GM19099 (cell line): ENCODE results near the gene ZNF133.

Experiments used
- POLR2A ChIP-seq: IDR thresholded peaks from 3 replicates; pipeline ENCODE4 v1.6.1; 2011; ENCODE audit warnings: low read depth; ENCODE audit not compliant: insufficient read length; ENCODE audit errors: extremely low read depth

The ZNF133 gene

DNA sequence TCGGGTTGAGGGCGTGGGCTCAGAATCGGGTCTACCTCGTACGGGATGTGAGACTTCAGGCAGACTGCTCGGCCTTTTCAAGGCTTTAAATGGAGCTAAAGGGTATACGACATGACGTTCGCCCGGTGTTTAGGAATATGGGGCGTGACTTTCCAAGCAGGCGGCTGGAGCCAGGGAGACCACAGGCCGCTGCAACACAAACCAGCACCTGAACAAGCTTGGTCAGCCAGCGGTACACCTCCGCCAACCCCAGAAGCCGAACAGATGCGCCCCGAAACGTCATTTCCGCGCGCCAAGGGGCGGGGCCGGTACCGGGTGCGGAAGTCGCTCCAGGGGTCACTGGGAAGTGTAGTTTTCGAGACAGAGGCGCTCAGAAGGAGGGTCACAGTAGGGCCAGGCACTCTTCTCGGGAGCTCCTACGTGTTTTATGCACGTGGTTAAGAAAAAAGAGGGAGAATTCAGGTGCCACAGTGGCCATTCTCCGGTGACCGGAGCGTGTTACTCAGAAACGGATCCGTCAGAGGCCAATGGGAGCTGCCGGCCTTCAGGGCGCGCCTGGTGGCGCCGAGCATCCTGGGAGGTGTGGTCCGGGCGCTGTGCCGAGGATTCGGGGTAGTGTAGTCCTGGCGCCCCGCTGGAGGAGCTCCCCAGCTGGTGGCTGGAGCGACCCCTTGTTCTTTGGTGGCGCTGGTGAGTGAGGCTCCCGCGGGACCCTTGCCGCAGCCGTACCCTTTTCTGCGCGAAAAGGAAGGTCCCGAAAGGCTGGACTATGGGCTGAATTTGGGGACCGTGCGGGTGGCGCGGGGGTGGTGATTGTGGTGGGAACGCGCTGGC lies at the start of gene ZNF133:
Gene ZNF133, plus strand, starts transcription at position 613 of the 834 bp plus-strand sequence. CDS start 17,160 bp downstream, outside the sequence.
- TF ChIP-seq POLR2A = peak; percentile 96

DNA sequence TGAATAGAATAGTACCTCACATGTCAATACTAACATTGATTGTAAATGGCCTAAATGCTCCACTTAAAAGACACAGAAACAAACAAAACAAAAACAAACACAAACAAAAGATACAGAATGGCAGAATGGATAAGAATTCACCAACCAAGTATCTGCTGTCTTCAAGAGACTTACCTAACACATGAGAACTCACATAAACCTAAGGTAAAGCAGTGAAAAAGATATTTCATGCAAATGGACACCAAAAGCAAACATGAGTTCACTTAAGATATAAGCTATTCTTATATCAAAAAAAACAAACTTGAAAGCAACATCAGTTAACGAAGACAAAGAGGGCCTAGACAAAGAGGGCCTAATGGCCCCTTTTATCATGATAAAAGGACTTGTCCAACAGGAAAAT lies 47.3 kb upstream of the ZNF133 start:
- no peak for TF ChIP-seq POLR2A

DNA sequence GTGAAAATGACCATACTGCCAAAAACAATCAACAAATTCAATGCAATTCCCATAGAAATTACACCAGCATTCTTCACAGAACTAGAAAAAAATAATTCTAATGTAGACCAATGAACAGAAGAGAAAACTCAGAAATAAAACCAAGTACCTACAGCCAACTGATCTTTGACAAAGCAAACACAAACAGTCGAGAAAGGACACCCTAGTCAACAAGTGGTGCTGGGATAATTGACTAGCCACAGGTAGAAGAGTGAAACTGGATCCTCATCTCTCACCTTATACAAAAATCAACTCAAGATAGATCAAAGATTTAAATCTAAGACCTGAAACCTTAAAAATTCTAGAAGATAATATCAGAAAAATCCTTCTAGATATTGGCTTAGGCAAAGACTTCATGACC lies 44.5 kb upstream of the ZNF133 start:
- no peak for TF ChIP-seq POLR2A

GRCh38 chr20:18250217-18250616 lies 38.1 kb upstream of the ZNF133 start:
- no peak for TF ChIP-seq POLR2A

DNA sequence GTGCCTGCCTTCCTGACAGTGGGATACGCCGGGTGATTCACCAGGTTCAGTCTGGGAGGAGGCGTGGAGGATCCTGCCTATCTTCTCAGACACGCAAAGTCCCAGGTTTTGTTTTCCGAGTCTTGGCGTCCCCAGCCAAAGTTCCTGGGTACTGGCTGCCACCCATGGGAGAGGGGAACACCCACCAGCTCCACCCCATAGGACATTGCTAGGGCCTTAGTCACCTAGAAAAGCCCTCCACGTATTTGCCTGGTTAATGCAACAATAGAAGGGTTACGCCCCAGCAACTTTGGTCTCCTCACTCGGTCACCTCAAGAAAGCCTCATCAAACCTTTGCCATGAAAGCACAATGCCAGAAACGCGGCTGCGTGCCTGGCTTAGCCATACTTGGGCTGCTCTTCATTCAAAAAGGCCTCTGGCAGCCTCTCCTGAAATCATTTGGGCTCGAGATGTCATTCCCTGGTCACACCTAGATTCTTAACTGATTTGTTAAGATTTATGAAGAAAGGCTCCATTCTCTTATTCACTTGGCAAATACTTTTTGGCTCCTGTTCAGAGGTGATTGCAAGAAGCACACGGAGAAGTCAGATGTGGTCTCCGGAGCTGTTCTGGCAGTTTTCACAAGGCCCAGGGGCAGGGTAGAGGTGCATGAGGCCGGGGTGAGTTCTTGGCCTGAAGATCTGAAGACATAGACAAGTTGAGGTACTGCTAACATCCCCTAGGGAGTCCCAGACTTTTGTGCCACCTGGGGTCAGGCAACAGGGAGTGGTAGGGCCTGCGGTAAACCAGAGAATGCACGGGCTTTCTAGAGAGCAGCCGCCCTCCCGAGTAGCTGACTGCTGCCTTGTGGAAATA lies 35.5 kb upstream of the ZNF133 start:
- TF ChIP-seq POLR2A = no peak

DNA sequence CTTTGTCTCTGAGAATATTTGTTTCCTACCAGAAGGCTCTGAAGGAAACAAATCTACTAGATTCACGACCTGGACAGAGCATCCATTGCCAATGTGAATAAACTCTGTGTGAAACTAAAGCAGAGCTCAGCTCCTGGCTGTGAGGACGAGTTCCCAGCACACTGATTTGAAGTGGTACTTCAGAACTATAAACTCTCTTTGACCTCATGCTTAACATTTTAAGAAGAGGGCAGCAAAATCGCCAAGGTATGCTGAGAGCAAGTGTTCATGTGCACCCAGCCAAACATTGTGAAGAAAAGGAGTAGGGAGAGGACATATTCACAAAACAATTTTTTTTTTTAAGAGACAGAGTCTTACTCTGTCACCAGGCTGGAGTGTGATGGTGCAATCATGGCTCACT lies 33.7 kb upstream of the ZNF133 start:
- TF ChIP-seq POLR2A = no peak

GRCh38 chr20:18255526-18255925 lies 32.8 kb upstream of the ZNF133 start:
- no peak for TF ChIP-seq POLR2A

- no peak for TF ChIP-seq POLR2A
These were observed 31.8 kb upstream of the ZNF133 start for GRCh38 chr20:18256440-18257090.

DNA sequence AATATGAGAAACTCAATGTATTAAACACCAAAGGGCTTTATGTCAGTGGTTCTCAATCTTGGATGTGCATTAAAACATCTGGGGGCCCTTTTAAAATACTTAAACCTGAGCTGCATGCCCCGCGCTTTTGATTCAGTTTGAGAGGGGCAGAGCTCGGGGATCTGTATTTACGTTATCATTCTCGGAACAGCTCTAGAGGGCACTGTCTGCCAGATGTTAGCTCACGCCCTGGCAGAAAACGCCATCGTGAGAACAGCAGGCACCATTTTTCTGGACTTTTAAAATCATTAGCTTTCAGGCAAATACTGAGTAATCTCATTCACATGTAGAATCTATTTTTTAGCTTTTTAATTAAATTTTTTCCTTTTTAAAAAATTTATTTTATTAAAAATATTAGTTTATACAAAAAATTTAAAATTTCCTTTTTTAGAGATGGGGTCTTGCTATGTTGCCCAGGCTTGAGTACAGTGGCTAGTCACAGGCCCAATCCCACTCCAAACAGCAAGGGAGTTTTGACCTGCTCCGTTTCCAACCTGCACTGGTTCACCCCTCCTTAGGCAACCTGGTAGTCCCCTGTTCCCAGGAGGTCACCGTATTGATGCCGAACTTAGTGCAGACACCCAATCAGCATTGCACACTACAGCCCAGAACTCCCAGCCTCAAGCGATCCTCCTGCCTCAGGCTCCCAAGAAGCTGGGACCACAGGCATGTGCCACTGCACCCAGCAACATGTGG lies 30.0 kb upstream of the ZNF133 start:
- no peak for TF ChIP-seq POLR2A

DNA sequence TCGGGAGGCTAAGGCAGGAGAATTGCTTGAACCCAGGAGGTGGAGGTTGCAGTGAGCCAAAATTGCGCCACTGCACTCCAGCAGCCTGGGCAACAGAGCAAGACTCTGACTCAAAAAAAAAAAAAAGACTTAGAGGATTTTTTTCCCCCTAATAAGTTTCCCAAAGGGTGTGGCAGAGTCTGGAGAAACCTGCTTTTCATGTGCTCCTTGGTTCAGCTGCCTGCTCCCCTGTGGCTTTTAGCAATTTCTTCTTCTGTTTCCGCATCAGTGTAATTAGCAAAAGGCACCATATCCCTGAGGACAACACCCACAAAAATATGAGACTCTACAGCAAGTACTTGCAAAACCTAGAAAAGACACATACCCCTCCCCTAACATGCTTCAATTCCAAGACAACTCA lies 28.6 kb upstream of the ZNF133 start:
- TF ChIP-seq POLR2A = no peak

DNA sequence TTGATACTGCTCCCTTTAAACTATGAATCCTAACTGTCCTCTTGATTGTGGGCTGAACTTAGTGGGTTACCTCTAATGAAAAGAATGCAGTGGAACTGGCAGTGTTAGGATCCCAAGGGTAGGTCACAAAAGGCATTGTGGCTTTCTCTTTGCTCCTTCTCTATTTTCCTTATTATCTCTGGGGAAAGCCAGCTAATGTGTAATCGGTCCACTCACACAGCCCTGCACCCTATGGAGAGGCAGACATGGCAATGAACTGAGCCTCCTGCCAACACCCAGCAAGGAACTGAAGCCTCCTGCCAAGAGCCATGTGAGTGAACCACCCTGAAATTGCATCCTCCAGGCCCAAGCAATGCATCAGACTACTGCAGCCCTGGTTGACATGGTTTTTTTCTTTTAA lies 24.6 kb upstream of the ZNF133 start:
- TF ChIP-seq POLR2A = no peak

GRCh38 chr20:18265441-18265840 lies 22.9 kb upstream of the ZNF133 start:
- TF ChIP-seq POLR2A = no peak

DNA sequence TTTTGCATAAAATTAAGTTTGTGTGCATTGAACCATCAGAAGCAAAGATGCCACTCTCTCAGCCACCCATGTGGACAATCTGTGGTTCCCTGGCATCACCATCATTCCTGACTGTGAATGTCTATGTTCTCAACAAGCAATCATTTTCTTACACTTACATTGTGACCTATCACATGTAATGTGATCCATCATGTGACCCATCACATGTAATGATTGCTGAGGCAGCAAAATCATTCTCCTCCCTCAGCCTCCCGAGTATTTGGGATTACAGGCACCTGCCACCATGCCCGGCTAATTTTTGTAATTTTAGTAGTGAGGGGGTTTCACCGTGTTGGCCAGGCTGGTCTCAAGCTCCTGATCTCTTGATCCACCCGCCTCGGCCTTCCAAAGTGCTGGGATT lies 22.0 kb upstream of the ZNF133 start:
- TF ChIP-seq POLR2A = no peak

GRCh38 chr20:18267815-18268214 lies 20.5 kb upstream of the ZNF133 start:
- TF ChIP-seq POLR2A = no peak

DNA sequence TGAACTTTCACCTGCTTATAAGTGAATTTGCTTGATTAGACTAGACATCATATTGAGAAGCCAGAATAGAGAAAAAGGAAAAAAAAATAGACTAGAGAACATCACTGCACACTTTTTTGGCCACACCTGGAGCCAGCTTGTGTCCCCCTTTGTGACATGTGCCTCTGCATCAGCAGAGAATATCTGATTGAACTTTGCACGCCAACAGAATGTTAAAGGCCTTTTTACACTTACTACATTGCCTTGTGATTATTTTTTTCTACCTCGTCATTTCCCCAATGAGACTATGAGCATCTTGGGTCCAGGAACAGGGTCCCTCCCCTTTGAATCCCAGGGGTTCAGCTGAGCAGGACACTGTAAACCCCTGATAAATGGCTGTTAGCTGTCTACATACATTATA lies 17.2 kb upstream of the ZNF133 start:
- no peak for TF ChIP-seq POLR2A
